H9 (cell line): ENCODE measurements around the gene TMEM134. TPM values are rescaled to one million over a fixed set of nuclear protein-coding genes. Genes with fewer than 3 reads are reported as not detected.
A peak's percentile ranks its signal among the peaks of the same experiment; 100 is the strongest.

Experiments
- DNase-seq: peaks from one replicate; pipeline ENCODE4 v3.0.0-alpha.2; 2017
- H2AFZ ChIP-seq: one replicate; pipeline ENCODE4 v1.6.1; 2013; ENCODE audit warnings: mild to moderate bottlenecking, low read length, control low read depth, moderate library complexity
- H2AK5ac ChIP-seq: 2 replicates; pipeline ENCODE4 v1.6.1; 2013; ENCODE audit warnings: low read length, control low read depth, mixed read lengths; ENCODE audit not compliant: insufficient read length
- H2BK120ac ChIP-seq: one replicate; pipeline ENCODE4 v1.6.1; 2013; ENCODE audit warnings: low read depth, mild to moderate bottlenecking, low read length, control low read depth, inconsistent platforms; ENCODE audit not compliant: poor library complexity, severe bottlenecking
- H2BK12ac ChIP-seq: 2 replicates; pipeline ENCODE4 v1.6.1; 2013; ENCODE audit warnings: low read length, control low read depth, mixed read lengths, low read depth; ENCODE audit not compliant: insufficient read length
- H2BK15ac ChIP-seq: 2 replicates; pipeline ENCODE4 v1.6.1; 2013; ENCODE audit warnings: low read depth, low read length, control low read depth
- H2BK20ac ChIP-seq: one replicate; pipeline ENCODE4 v1.6.1; 2013; ENCODE audit warnings: low read depth, mild to moderate bottlenecking, low read length, control low read depth, inconsistent platforms; ENCODE audit not compliant: poor library complexity, severe bottlenecking
- H2BK5ac ChIP-seq: 2 replicates; pipeline ENCODE4 v1.6.1; 2013; ENCODE audit warnings: low read length, control low read depth, mixed read lengths; ENCODE audit not compliant: insufficient read length
- H3K14ac ChIP-seq: 2 replicates; pipeline ENCODE4 v1.6.1; 2013; ENCODE audit warnings: low read length, control low read depth; ENCODE audit not compliant: insufficient read depth
- H3K18ac ChIP-seq: 2 replicates; pipeline ENCODE4 v1.6.1; 2013; ENCODE audit warnings: low read depth, mild to moderate bottlenecking, mixed read lengths, low read length, control low read depth; ENCODE audit not compliant: insufficient read length
- H3K23ac ChIP-seq: 2 replicates; pipeline ENCODE4 v1.6.1; 2013; ENCODE audit warnings: low read length, control low read depth, mixed read lengths, low read depth; ENCODE audit not compliant: insufficient read length
- H3K23me2 ChIP-seq: 2 replicates; pipeline ENCODE4 v1.6.1; 2013; ENCODE audit warnings: low read depth, mild to moderate bottlenecking, mixed read lengths, low read length, control low read depth; ENCODE audit not compliant: insufficient read length, poor library complexity, severe bottlenecking
- H3K27ac ChIP-seq: 2 replicates; pipeline ENCODE4 v1.5.1; 2013; ENCODE audit warnings: low read length, control low read depth, mixed read lengths, low read depth; ENCODE audit not compliant: insufficient read length
- H3K27me3 ChIP-seq: 2 replicates; pipeline ENCODE4 v1.6.1; 2013; ENCODE audit warnings: low read length, control low read depth, inconsistent platforms; ENCODE audit not compliant: insufficient read depth
- H3K4ac ChIP-seq: 2 replicates; pipeline ENCODE4 v1.6.1; 2013; ENCODE audit warnings: low read depth, mild to moderate bottlenecking, control low read depth, inconsistent platforms, low read length, moderate library complexity
- H3K4me1 ChIP-seq: 2 replicates; pipeline ENCODE4 v1.6.1; 2013; ENCODE audit warnings: low read length, control low read depth, inconsistent platforms; ENCODE audit not compliant: insufficient read depth
- H3K4me2 ChIP-seq: 2 replicates; pipeline ENCODE4 v1.6.1; 2013; ENCODE audit warnings: low read length, control low read depth, mixed read lengths; ENCODE audit not compliant: insufficient read length, insufficient read depth
- H3K56ac ChIP-seq: 2 replicates; pipeline ENCODE4 v1.6.1; 2013; ENCODE audit warnings: low read depth, mild to moderate bottlenecking, mixed read lengths, low read length, control low read depth; ENCODE audit not compliant: insufficient read length
- H3K79me1 ChIP-seq: 2 replicates; pipeline ENCODE4 v1.6.1; 2013; ENCODE audit warnings: low read depth, mild to moderate bottlenecking, moderate library complexity, low read length, control low read depth, inconsistent platforms; ENCODE audit not compliant: insufficient read depth, poor library complexity, severe bottlenecking
- H3K79me2 ChIP-seq: 2 replicates; pipeline ENCODE4 v1.6.1; 2013; ENCODE audit warnings: low read length, control low read depth, inconsistent platforms; ENCODE audit not compliant: insufficient read depth
- H3K9ac ChIP-seq: 2 replicates; pipeline ENCODE4 v1.6.1; 2013; ENCODE audit warnings: low read length, control low read depth, mixed read lengths; ENCODE audit not compliant: insufficient read length; ENCODE audit errors: extremely low read depth
- H3K9me3 ChIP-seq: one replicate; pipeline ENCODE4 v1.6.1; 2013; ENCODE audit warnings: low read depth, low read length, inconsistent platforms; ENCODE audit not compliant: control insufficient read depth
- H3T11ph ChIP-seq: one replicate; pipeline ENCODE4 v1.6.1; 2013; ENCODE audit warnings: mild to moderate bottlenecking, low read length, control low read depth, inconsistent platforms
- H4K20me1 ChIP-seq: one replicate; pipeline ENCODE4 v1.6.1; 2013; ENCODE audit not compliant: control insufficient read depth, insufficient read length, insufficient read depth
- H4K5ac ChIP-seq: 2 replicates; pipeline ENCODE4 v1.6.1; 2013; ENCODE audit warnings: low read depth, mild to moderate bottlenecking, mixed read lengths, low read length, control low read depth; ENCODE audit not compliant: insufficient read length
- H4K8ac ChIP-seq: replicated peaks from 2 replicates; pipeline ENCODE4 v1.6.1; 2013; ENCODE audit warnings: low read length, control low read depth, mixed read lengths, low read depth; ENCODE audit not compliant: insufficient read length
- H4K91ac ChIP-seq: 2 replicates; pipeline ENCODE4 v1.6.1; 2013; ENCODE audit warnings: low read depth, mild to moderate bottlenecking, moderate library complexity, mixed read lengths, low read length, control low read depth; ENCODE audit not compliant: insufficient read length
- H3K27ac Mint-ChIP-seq, 3 experiments: 2 replicates in 2 of 3; 3 replicates in 1 of 3; pipeline ENCODE4 v1.8.0; 2020 to 2021; ENCODE audit warnings: mixed read lengths in 3 of 3, mild to moderate bottlenecking in 1 of 3, moderate library complexity in 1 of 3
- H3K27me3 Mint-ChIP-seq: 2 replicates; pipeline ENCODE4 v1.8.0; 2021; ENCODE audit warnings: low read depth, mild to moderate bottlenecking, moderate library complexity, mixed read lengths
- H3K36me3 Mint-ChIP-seq, 3 experiments: 2 replicates in 2 of 3; 3 replicates in 1 of 3; pipeline ENCODE4 v1.8.0; 2020 to 2021; ENCODE audit warnings: low read depth in 3 of 3, mixed read lengths in 3 of 3; ENCODE audit not compliant: insufficient read depth in 1 of 3
- H3K4me1 Mint-ChIP-seq, 2 experiments: 2 replicates each; pipeline ENCODE4 v1.8.0; 2020; ENCODE audit warnings: mixed read lengths in 2 of 2
- H3K4me3 Mint-ChIP-seq, 2 experiments: 2 replicates in 1 of 2; 3 replicates in 1 of 2; pipeline ENCODE4 v1.8.0; 2020 to 2021; ENCODE audit warnings: mild to moderate bottlenecking in 2 of 2, mixed read lengths in 2 of 2, moderate library complexity in 1 of 2
- H3K9me3 Mint-ChIP-seq, 2 experiments: 2 replicates in 1 of 2; 3 replicates in 1 of 2; pipeline ENCODE4 v1.8.0; 2020; ENCODE audit warnings: mild to moderate bottlenecking in 2 of 2, mixed read lengths in 2 of 2, moderate library complexity in 1 of 2
- CTCF ChIP-seq: fragments of 200-600 bp; sonication (generic); conservative IDR thresholded peaks from 3 replicates; pipeline ENCODE4 v1.8.0; 2021; ENCODE audit warnings: antibody characterized with exemption, mild to moderate bottlenecking
- WGBS: extraction: QIAGEN DNeasy Blood & Tissue Kit; methylation state at CpG from one replicate; pipeline ENCODE4 v1.1.7; 2013; ENCODE audit warnings: missing lambda C conversion rate, low lambda C conversion rate, mixed read lengths; ENCODE audit not compliant: insufficient read length; ENCODE audit errors: extremely low coverage; 5-methylcytosine and 5-hydroxymethylcytosine counted together
- total RNA-seq: library from RNA; stranded (reverse); gene quantifications from 2 replicates; pipeline ENCODE4 v1.2.1, GENCODE V29; 2021

TMEM134 gene
- total RNA-seq, 1 experiment from 2014 or later, result 53.6 TPM

GRCh38 chr11:67453816-67454732, 15.0 kb downstream of the TMEM134 start:
- Histone ChIP-seq H3K79me2 (no peaks in the 10 kb centered on the region), H4K91ac (no peak overlapping the region), H2AFZ (no peak overlapping the region), H3K14ac (no peak overlapping the region), H2AK5ac (no peak overlapping the region), H3K4me1 (no peaks in the 10 kb centered on the region), H3K79me1 (no peaks in the 10 kb centered on the region), H2BK5ac (no peak overlapping the region), H3K4ac (no peak overlapping the region), H3K27ac (no peak overlapping the region), H4K20me1 (no peaks in the 10 kb centered on the region), H2BK15ac (no peak overlapping the region), H3K9ac (no peak overlapping the region), H4K8ac (no peak overlapping the region), H3K4me2 (no peak overlapping the region), H3K9me3 (no peaks in the 10 kb centered on the region), H2BK120ac (no peak overlapping the region), H3K56ac (no peak overlapping the region), H3K18ac (no peak overlapping the region), H3K23ac (no peak overlapping the region), H3K27me3 (no peaks in the 10 kb centered on the region), H4K5ac (no peak overlapping the region), H2BK12ac (no peak overlapping the region), H2BK20ac (no peak overlapping the region), H3T11ph (no peak overlapping the region), H3K23me2 (peaks cover 5% of the 10 kb centered on the region)
- DNase-seq, result no peak
- no CpG with 5 or more reads among the region's 21 CpGs for WGBS
- Mint-ChIP-seq H3K36me3 (no peaks in the 10 kb centered on the region; a peak in 1 of 7 replicates), H3K4me1 (0 out of 4 replicates have a peak, but pooled peaks cover 0 to 4% of the 10 kb centered on the region in 2 experiments), H3K9me3 (no peaks in the 10 kb centered on the region; a peak in 1 of 5 replicates), H3K27me3 (peaks cover 14% of the 10 kb centered on the region), H3K27ac (peak overlapping the region in 1 of 3 experiments; percentile 72; a peak in 1 of 7 replicates), H3K4me3 (no peak overlapping the region)
- TF ChIP-seq CTCF, result no peak
